Liver (tissue), 9 donors: ENCODE measurements around the gene PPHLN1. TPM values are rescaled to one million over a fixed set of nuclear protein-coding genes. Genes with fewer than 3 reads are reported as not detected.

Experiments used
- DNase-seq: peaks from one replicate; pipeline ENCODE4 v3.0.0-alpha.2; 2017; ENCODE audit warnings: low spot score
- H3K27ac ChIP-seq, 2 donors: one replicate each; pipeline ENCODE4 v1.7.0; 2013; ENCODE audit warnings: inconsistent platforms in 2 of 2, low read length in 2 of 2, control low read depth in 1 of 2, low read depth in 1 of 2, mild to moderate bottlenecking in 1 of 2
- H3K27me3 ChIP-seq, 4 donors: one replicate each; pipeline versions ENCODE4 v1.6.1 to v1.7.0; 2013; ENCODE audit warnings: low read length in 3 of 4, inconsistent platforms in 1 of 4, mild to moderate bottlenecking in 1 of 4, moderate library complexity in 1 of 4; ENCODE audit not compliant: control insufficient read depth in 4 of 4, insufficient read depth in 4 of 4
- H3K36me3 ChIP-seq, 4 donors: one replicate each; pipeline versions ENCODE4 v1.6.1 to v1.7.0; 2013; ENCODE audit warnings: low read length in 3 of 4, mild to moderate bottlenecking in 3 of 4, low read depth in 1 of 4, moderate library complexity in 1 of 4; ENCODE audit not compliant: control insufficient read depth in 4 of 4, insufficient read depth in 3 of 4
- H3K4me1 ChIP-seq, 4 donors: one replicate each; pipeline versions ENCODE4 v1.6.1 to v1.7.0; 2013; ENCODE audit warnings: low read length in 3 of 4, mild to moderate bottlenecking in 3 of 4, moderate library complexity in 1 of 4; ENCODE audit not compliant: control insufficient read depth in 4 of 4, insufficient read depth in 4 of 4
- H3K4me3 ChIP-seq, 3 donors: one replicate each; pipeline versions ENCODE4 v1.6.1 to v1.7.0; 2013; ENCODE audit warnings: low read length in 3 of 3, control low read depth in 1 of 3, low read depth in 1 of 3, mild to moderate bottlenecking in 1 of 3
- H3K9ac ChIP-seq, 2 donors: one replicate each; pipeline ENCODE4 v1.7.0; 2013; ENCODE audit warnings: low read length in 2 of 2, mild to moderate bottlenecking in 2 of 2, moderate library complexity in 2 of 2, control low read depth in 1 of 2, low read depth in 1 of 2
- H3K9me3 ChIP-seq, 4 donors: one replicate each; pipeline versions ENCODE4 v1.6.1 to v1.7.0; 2013; ENCODE audit warnings: low read length in 3 of 4; ENCODE audit not compliant: control insufficient read depth in 4 of 4
- EGR1 ChIP-seq, 2 donors: IDR thresholded peaks; 2 replicates each; pipeline ENCODE4 v1.6.1; 2016 to 2018; ENCODE audit warnings: antibody characterized with exemption in 2 of 2, low read depth in 2 of 2
- FOXA1 ChIP-seq: IDR thresholded peaks from 2 replicates; pipeline ENCODE4 v1.6.1; 2016; ENCODE audit warnings: antibody characterized with exemption
- FOXA2 ChIP-seq: IDR thresholded peaks from 2 replicates; pipeline ENCODE4 v1.6.1; 2016; ENCODE audit warnings: antibody characterized with exemption
- GABPA ChIP-seq, 2 donors: IDR thresholded peaks in 1 of 2; conservative IDR thresholded peaks in 1 of 2; 2 replicates each; pipeline ENCODE4 v1.6.1; 2016; ENCODE audit warnings: antibody characterized with exemption in 2 of 2, mild to moderate bottlenecking in 1 of 2, moderate library complexity in 1 of 2
- HNF4G ChIP-seq: IDR thresholded peaks from 2 replicates; pipeline ENCODE4 v1.6.1; 2016; ENCODE audit warnings: antibody characterized with exemption
- NR2F2 ChIP-seq: IDR thresholded peaks from 2 replicates; pipeline ENCODE4 v1.6.1; 2016; ENCODE audit warnings: antibody characterized with exemption
- RAD21 ChIP-seq, 2 donors: IDR thresholded peaks; 2 replicates each; pipeline ENCODE4 v1.6.1; 2016; ENCODE audit warnings: antibody characterized with exemption in 2 of 2, mild to moderate bottlenecking in 2 of 2
- REST ChIP-seq: IDR thresholded peaks from 2 replicates; pipeline ENCODE4 v1.6.1; 2016; ENCODE audit warnings: antibody characterized with exemption, mild to moderate bottlenecking
- RXRA ChIP-seq, 2 donors: IDR thresholded peaks; 2 replicates each; pipeline ENCODE4 v1.6.1; 2017 to 2018; ENCODE audit warnings: antibody characterized with exemption in 2 of 2, mild to moderate bottlenecking in 1 of 2
- SP1 ChIP-seq: IDR thresholded peaks from 2 replicates; pipeline ENCODE4 v1.6.1; 2018; ENCODE audit warnings: antibody characterized with exemption, mild to moderate bottlenecking
- TAF1 ChIP-seq: conservative IDR thresholded peaks from 2 replicates; pipeline ENCODE4 v1.6.1; 2016; ENCODE audit warnings: antibody characterized with exemption, mild to moderate bottlenecking
- ZBTB33 ChIP-seq: IDR thresholded peaks from 2 replicates; pipeline ENCODE4 v1.6.1; 2016; ENCODE audit warnings: antibody characterized with exemption
- WGBS: extraction: QIAGEN DNeasy Blood & Tissue Kit; methylation state at CpG from one replicate; pipeline ENCODE4 v1.1.7; 2013; 5-methylcytosine and 5-hydroxymethylcytosine counted together
- polyA plus RNA-seq, 2 donors: library from polyadenylated mRNA; stranded (reverse) in 1 of 2; unstranded in 1 of 2; fragments of 200-250 nt in 1 of 2; fragments of >200 nt in 1 of 2; fragmentation: Nextera tagmentation in 1 of 2; extraction: Ambion mirVana in 1 of 2; gene quantifications; one replicate each; pipeline versions ENCODE4 v1.2.1 to v1.2.3, GENCODE V29; 2013 to 2015
- total RNA-seq, 2 donors: library from RNA; depleted of rRNA; stranded (reverse); fragments of >200 nt; gene quantifications; one replicate each; pipeline ENCODE4 v1.2.3, GENCODE V29; 2014
- TF ChIP-seq, protein P1 (sequence below): fragments of 150-350 bp; IDR thresholded peaks from 2 replicates; pipeline ENCODE4 v1.5.1; 2017; ENCODE audit warnings: improper control_type of control experiment, low read depth, low read length; ENCODE audit not compliant: missing input control
- TF ChIP-seq, protein P2 (sequence below): IDR thresholded peaks from 2 replicates; pipeline ENCODE4 v1.6.1; 2016; ENCODE audit warnings: antibody characterized with exemption
- TF ChIP-seq, protein P3 (sequence below): IDR thresholded peaks from 2 replicates; pipeline ENCODE4 v1.6.1; 2016; ENCODE audit warnings: antibody characterized with exemption
- donor health status: healthy.
- donor health status: healthy.
- donor health status: healthy.
- donor health status: healthy.
- donor health status: healthy.

Gene PPHLN1
- total and polyA plus RNA-seq, 4 donors = 11.6 to 40.3 (median 27.7) TPM

DNA sequence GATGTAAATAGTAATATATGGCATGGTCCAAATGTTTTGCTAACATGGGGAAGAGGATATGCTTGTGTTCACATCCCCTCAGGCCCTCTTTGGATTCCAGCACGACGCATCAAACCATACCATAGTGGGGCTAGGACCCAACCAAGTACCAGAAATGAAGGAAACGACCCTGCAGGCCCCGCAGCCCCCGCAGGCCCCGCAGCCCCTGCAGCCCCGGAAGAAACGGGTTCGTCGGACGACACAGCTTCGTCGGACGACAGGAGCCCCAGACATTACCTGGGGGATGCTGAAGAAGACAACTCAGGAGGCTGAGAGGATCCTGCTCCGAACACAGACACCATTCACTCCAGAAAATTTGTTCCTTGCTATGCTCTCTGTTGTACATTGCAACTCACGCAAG, 119.9 kb downstream of the PPHLN1 start:
- DNase-seq = no peak
- Histone ChIP-seq H3K9ac (no peak overlapping the region), H3K9me3 (no peaks in the 10 kb centered on the region), H3K27me3 (no peaks in the 10 kb centered on the region), H3K4me3 (no peak overlapping the region), H3K36me3 (peaks cover 5 to 13% (median 8%) of the 10 kb centered on the region in 4 donors), H3K4me1 (no peaks in the 10 kb centered on the region), H3K27ac (no peak overlapping the region)
- TF ChIP-seq REST (no peak), GABPA (IDR thresholded peaks at IDR 0.05 in 1 of 2, conservative IDR thresholded peaks at IDR 0.05 in 1 of 2) (no peak), FOXA1 (no peak), ZBTB33 (no peak), EGR1 (IDR thresholded peaks at IDR 0.05; ENCODE audit: low read depth in 2 of 2) (no peak), RAD21 (IDR thresholded peaks at IDR 0.05) (no peak), TAF1 (no peak), HNF4G (no peak)
- TF ChIP-seq, protein P1, sequence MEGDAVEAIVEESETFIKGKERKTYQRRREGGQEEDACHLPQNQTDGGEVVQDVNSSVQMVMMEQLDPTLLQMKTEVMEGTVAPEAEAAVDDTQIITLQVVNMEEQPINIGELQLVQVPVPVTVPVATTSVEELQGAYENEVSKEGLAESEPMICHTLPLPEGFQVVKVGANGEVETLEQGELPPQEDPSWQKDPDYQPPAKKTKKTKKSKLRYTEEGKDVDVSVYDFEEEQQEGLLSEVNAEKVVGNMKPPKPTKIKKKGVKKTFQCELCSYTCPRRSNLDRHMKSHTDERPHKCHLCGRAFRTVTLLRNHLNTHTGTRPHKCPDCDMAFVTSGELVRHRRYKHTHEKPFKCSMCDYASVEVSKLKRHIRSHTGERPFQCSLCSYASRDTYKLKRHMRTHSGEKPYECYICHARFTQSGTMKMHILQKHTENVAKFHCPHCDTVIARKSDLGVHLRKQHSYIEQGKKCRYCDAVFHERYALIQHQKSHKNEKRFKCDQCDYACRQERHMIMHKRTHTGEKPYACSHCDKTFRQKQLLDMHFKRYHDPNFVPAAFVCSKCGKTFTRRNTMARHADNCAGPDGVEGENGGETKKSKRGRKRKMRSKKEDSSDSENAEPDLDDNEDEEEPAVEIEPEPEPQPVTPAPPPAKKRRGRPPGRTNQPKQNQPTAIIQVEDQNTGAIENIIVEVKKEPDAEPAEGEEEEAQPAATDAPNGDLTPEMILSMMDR = no peak
- TF ChIP-seq, protein P2, sequence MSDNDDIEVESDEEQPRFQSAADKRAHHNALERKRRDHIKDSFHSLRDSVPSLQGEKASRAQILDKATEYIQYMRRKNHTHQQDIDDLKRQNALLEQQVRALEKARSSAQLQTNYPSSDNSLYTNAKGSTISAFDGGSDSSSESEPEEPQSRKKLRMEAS = no peak
- WGBS = 99% methylated on average over 16 of the region's 16 CpGs

DNA sequence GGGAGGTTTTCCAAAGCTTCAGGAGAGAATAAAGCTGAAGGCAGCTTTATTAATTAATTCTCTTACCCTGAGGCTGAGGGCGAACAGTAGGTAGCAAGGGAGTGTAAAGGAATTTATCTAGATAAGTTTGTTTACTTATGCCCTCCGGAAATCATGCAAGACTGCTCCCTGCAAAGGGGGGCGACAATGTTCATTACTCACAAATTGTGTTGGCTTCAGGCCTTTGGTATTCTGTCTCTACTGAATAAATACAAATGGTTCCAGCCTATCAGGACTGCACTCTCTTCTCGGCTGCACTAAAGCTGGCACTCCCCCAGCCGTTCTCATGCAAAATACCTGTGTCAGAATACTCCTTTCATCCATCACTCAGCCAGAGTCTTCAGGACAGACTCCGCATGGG, 120.8 kb downstream of the PPHLN1 start:
- no peak for DNase-seq
- Histone ChIP-seq H3K4me3 (no peak overlapping the region), H3K27me3 (no peaks in the 10 kb centered on the region), H3K36me3 (peaks cover 4 to 13% (median 7%) of the 10 kb centered on the region in 4 donors), H3K9me3 (no peaks in the 10 kb centered on the region), H3K4me1 (no peaks in the 10 kb centered on the region), H3K9ac (no peak overlapping the region), H3K27ac (no peak overlapping the region)
- 91% methylated on average over 6 of the region's 6 CpGs for WGBS
- TF ChIP-seq, protein P3, sequence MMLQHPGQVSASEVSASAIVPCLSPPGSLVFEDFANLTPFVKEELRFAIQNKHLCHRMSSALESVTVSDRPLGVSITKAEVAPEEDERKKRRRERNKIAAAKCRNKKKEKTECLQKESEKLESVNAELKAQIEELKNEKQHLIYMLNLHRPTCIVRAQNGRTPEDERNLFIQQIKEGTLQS = no peak
- TF ChIP-seq FOXA2 (no peak), SP1 (no peak), NR2F2 (no peak), RXRA (IDR thresholded peaks at IDR 0.05) (no peak)
